Mesendoderm (in vitro differentiated cells): ENCODE results near the gene ENSA.
"Not testable (repeated sequence)": the region's sequence is repeated elsewhere in the genome, so short reads cannot be mapped to it uniquely, and the experiment has no call there.

Experiments
- DNase-seq: peaks from one replicate; pipeline ENCODE4 v3.0.0; 2013
- H2AK5ac ChIP-seq: 2 replicates; pipeline ENCODE4 v1.6.1; 2013; ENCODE audit warnings: low read length, inconsistent platforms
- H2BK120ac ChIP-seq: 2 replicates; pipeline ENCODE4 v1.6.1; 2013; ENCODE audit warnings: low read depth, mild to moderate bottlenecking, low read length, moderate library complexity, mixed read lengths
- H2BK15ac ChIP-seq: replicated peaks from 2 replicates; pipeline ENCODE4 v1.6.1; 2013; ENCODE audit warnings: low read depth, mild to moderate bottlenecking, moderate library complexity
- H2BK5ac ChIP-seq: 2 replicates; pipeline ENCODE4 v1.6.1; 2013; ENCODE audit warnings: low read length, inconsistent platforms
- H3K18ac ChIP-seq: 2 replicates; pipeline ENCODE4 v1.6.1; 2013; ENCODE audit warnings: mild to moderate bottlenecking, low read length, mixed read lengths
- H3K23ac ChIP-seq: one replicate; pipeline ENCODE4 v1.6.1; 2013; ENCODE audit warnings: low read length
- H3K27ac ChIP-seq: 2 replicates; pipeline ENCODE4 v1.5.1; 2013; ENCODE audit warnings: low read depth, mild to moderate bottlenecking, inconsistent platforms, low read length, moderate library complexity
- H3K27me3 ChIP-seq: 2 replicates; pipeline ENCODE4 v1.6.1; 2013; ENCODE audit warnings: low read length, control low read depth, mild to moderate bottlenecking, inconsistent platforms; ENCODE audit not compliant: insufficient read depth, poor library complexity
- H3K36me3 ChIP-seq: 2 replicates; pipeline ENCODE4 v1.6.1; 2013; ENCODE audit warnings: low read length, inconsistent platforms; ENCODE audit not compliant: control insufficient read depth, insufficient read depth
- H3K4ac ChIP-seq: one replicate; pipeline ENCODE4 v1.6.1; 2013; ENCODE audit warnings: low read depth, mild to moderate bottlenecking, low read length, moderate library complexity
- H3K4me1 ChIP-seq: 2 replicates; pipeline ENCODE4 v1.6.1; 2013; ENCODE audit warnings: low read depth, low read length, inconsistent platforms; ENCODE audit not compliant: control insufficient read depth
- H3K4me2 ChIP-seq: 2 replicates; pipeline ENCODE4 v1.6.1; 2013; ENCODE audit warnings: low read length
- H3K4me3 ChIP-seq: 2 replicates; pipeline ENCODE4 v1.5.1; 2013; ENCODE audit warnings: mild to moderate bottlenecking, low read length
- H3K56ac ChIP-seq: one replicate; pipeline ENCODE4 v1.6.1; 2013; ENCODE audit warnings: low read length
- H3K79me1 ChIP-seq: 2 replicates; pipeline ENCODE4 v1.6.1; 2013; ENCODE audit warnings: low read length, inconsistent platforms
- H3K79me2 ChIP-seq: 2 replicates; pipeline ENCODE4 v1.6.1; 2013; ENCODE audit warnings: mild to moderate bottlenecking, low read length; ENCODE audit not compliant: control insufficient read depth, insufficient read depth
- H3K9ac ChIP-seq: 2 replicates; pipeline ENCODE4 v1.6.1; 2013; ENCODE audit warnings: low read length, inconsistent platforms
- H4K5ac ChIP-seq: one replicate; pipeline ENCODE4 v1.6.1; 2013; ENCODE audit warnings: low read length
- H4K8ac ChIP-seq: one replicate; pipeline ENCODE4 v1.6.1; 2013; ENCODE audit warnings: low read depth, mild to moderate bottlenecking, control low read depth, low read length, moderate library complexity
- WGBS: extraction: QIAGEN DNeasy Blood & Tissue Kit; methylation state at CpG from one replicate; pipeline ENCODE4 v1.1.7; 2013; ENCODE audit warnings: low lambda C conversion rate, missing lambda C conversion rate; ENCODE audit not compliant: insufficient coverage; ENCODE audit errors: extremely low coverage; 5-methylcytosine and 5-hydroxymethylcytosine counted together

The ENSA gene

GRCh38 chr1:150627826-150628410, 1.5 kb downstream of the ENSA start:
- Histone ChIP-seq H3K56ac (peak overlapping the region; percentile 88), H3K36me3 (peaks cover 9% of the 10 kb centered on the region), H2AK5ac (no peak overlapping the region), H2BK120ac (no peak overlapping the region), H3K9ac (peak overlapping the region; percentile 90), H3K79me2 (peaks cover 29% of the 10 kb centered on the region), H3K4me2 (peak overlapping the region; percentile 53), H3K18ac (no peak overlapping the region), H4K8ac (no peak overlapping the region), H2BK5ac (no peak overlapping the region), H2BK15ac (no peak overlapping the region), H4K5ac (no peak overlapping the region), H3K23ac (no peak overlapping the region), H3K27me3 (no peaks in the 10 kb centered on the region), H3K4me1 (peaks cover 1% of the 10 kb centered on the region), H3K4me3 (no peak overlapping the region), H3K4ac (no peak overlapping the region), H3K27ac (peak overlapping the region; percentile 33), H3K79me1 (peaks cover 11% of the 10 kb centered on the region)
- no peak for DNase-seq
- no CpG with 5 or more reads among the region's 5 CpGs for WGBS

- Histone ChIP-seq H3K4me2 (no peak overlapping the region), H3K23ac (no peak overlapping the region), H4K5ac (no peak overlapping the region), H2BK15ac (no peak overlapping the region), H3K18ac (no peak overlapping the region), H2BK120ac (no peak overlapping the region), H4K8ac (no peak overlapping the region), H3K79me2 (peaks cover 29% of the 10 kb centered on the region), H3K4ac (no peak overlapping the region), H3K4me3 (no peak overlapping the region), H3K79me1 (peaks cover 11% of the 10 kb centered on the region), H3K27me3 (no peaks in the 10 kb centered on the region), H3K27ac (no peak overlapping the region), H3K4me1 (peaks cover 1% of the 10 kb centered on the region), H3K36me3 (peaks cover 9% of the 10 kb centered on the region), H2BK5ac (no peak overlapping the region), H2AK5ac (no peak overlapping the region), H3K9ac (peak overlapping the region; percentile 31), H3K56ac (peak overlapping the region; percentile 40)
- no CpG with 5 or more reads among the region's 2 CpGs for WGBS
- no peak for DNase-seq
Measured at GRCh38 chr1:150626150-150626549, 3.3 kb downstream of the ENSA start.

GRCh38 chr1:150624546-150624945, 4.9 kb downstream of the ENSA start:
- not testable (repeated sequence) for H3K9ac ChIP-seq, H2BK5ac ChIP-seq, H2BK15ac ChIP-seq, H3K4ac ChIP-seq, H3K27ac ChIP-seq, DNase-seq, H3K23ac ChIP-seq, H3K4me2 ChIP-seq, H3K56ac ChIP-seq, H3K4me1 ChIP-seq, H3K4me3 ChIP-seq, H3K18ac ChIP-seq, H4K5ac ChIP-seq, H3K27me3 ChIP-seq, H2BK120ac ChIP-seq, H4K8ac ChIP-seq, H2AK5ac ChIP-seq
- Histone ChIP-seq H3K79me2 (peaks cover 26% of the 10 kb centered on the region), H3K36me3 (peaks cover 12% of the 10 kb centered on the region), H3K79me1 (peaks cover 11% of the 10 kb centered on the region)
- no CpG with 5 or more reads among the region's 1 CpG for WGBS

DNA sequence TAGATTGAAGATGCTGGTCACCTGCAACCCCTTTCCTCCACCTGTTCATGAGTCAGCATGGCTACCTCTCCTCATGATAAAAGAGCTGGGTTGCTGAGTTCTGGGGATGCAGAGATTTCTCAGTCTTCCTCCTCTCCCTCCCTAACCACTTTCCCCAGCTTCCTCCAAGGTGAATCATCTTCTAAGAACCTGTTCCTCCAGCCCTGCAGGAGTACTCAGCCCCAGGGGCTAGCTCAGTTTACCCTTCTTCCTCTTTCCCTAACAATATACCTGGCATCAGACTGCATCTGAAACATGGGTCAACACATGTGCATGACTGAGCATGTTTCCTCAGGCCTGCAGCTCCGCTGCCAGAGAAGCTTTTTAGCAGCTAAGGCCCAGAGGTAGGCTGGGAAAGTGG, 5.3 kb downstream of the ENSA start:
- H3K27me3 ChIP-seq, H3K4me2 ChIP-seq, H2BK5ac ChIP-seq, H3K4me1 ChIP-seq, H3K56ac ChIP-seq, H2BK15ac ChIP-seq, H3K18ac ChIP-seq, H2BK120ac ChIP-seq, H3K9ac ChIP-seq, H3K4me3 ChIP-seq, H4K8ac ChIP-seq, H3K27ac ChIP-seq, H3K23ac ChIP-seq, H3K4ac ChIP-seq, H4K5ac ChIP-seq, H2AK5ac ChIP-seq: not testable (repeated sequence)
- DNase-seq: peak; percentile 54
- no CpG with 5 or more reads among the region's 1 CpG for WGBS
- Histone ChIP-seq H3K79me2 (peaks cover 26% of the 10 kb centered on the region), H3K36me3 (peaks cover 15% of the 10 kb centered on the region), H3K79me1 (peaks cover 11% of the 10 kb centered on the region)

GRCh38 chr1:150622303-150622975, 7.0 kb downstream of the ENSA start:
- Histone ChIP-seq H3K27me3 (no peaks in the 10 kb centered on the region), H3K4ac (peak overlapping the region; percentile 82), H3K4me2 (no peak overlapping the region), H2BK5ac (no peak overlapping the region), H3K23ac (no peak overlapping the region), H3K79me1 (peaks cover 10% of the 10 kb centered on the region), H4K8ac (no peak overlapping the region), H3K36me3 (peaks cover 15% of the 10 kb centered on the region), H2BK120ac (no peak overlapping the region), H3K9ac (no peak overlapping the region), H3K4me3 (no peak overlapping the region), H2BK15ac (no peak overlapping the region), H3K56ac (peak overlapping the region; percentile 44), H4K5ac (no peak overlapping the region), H3K4me1 (no peaks in the 10 kb centered on the region), H3K79me2 (peaks cover 12% of the 10 kb centered on the region), H3K27ac (peak overlapping the region; percentile 4), H3K18ac (no peak overlapping the region), H2AK5ac (no peak overlapping the region)
- DNase-seq: peak; percentile 72
- no CpG with 5 or more reads among the region's 8 CpGs for WGBS
